ENCODE data around the gene NR3C2. TPM values are rescaled to one million over a fixed set of nuclear protein-coding genes. Genes with fewer than 3 reads are reported as not detected.

Gene NR3C2
- total and polyA plus RNA-seq, 10 of the 15 experiments (the other 5 are each of a cell fraction or from before 2014, with no cell fraction given): 0.05 to 0.11 (median 0.08) TPM; not detected in 4

- no peaks in the 10 kb centered on the region for H3K9me3 ChIP-seq (replicated peaks; ENCODE audit: control insufficient read depth, insufficient read depth, low read length)
- CTCF ChIA-PET: no interaction called here
- intact Hi-C loops (cut with micrococcal nuclease; ENCODE audit: unreplicated experiment): no loop called here
- H3K79me2 ChIP-seq (ENCODE audit: control insufficient read depth, insufficient read depth, low read length): no peaks in the 10 kb centered on the region
- H2AFZ ChIP-seq (ENCODE audit: control insufficient read depth, low read depth, low read length): no peak overlapping the region
- no peaks in the 10 kb centered on the region for H3K27me3 ChIP-seq (replicated peaks in 1 of 2; ENCODE audit: control insufficient read depth in 2 of 2, insufficient read depth in 2 of 2, low read length in 1 of 2)
- FAIRE-seq: no peak
- in situ Hi-C loops (cut with MboI): no loop called here
- RAD21 ChIA-PET (ENCODE audit: unreplicated experiment): no interaction called here
- no TSS peak for BruUV-seq (replicated peaks)
- H4K20me1 ChIP-seq (ENCODE audit: control insufficient read depth, insufficient read depth): no peaks in the 10 kb centered on the region
- no peak overlapping the region for H3K4me2 ChIP-seq (ENCODE audit: control insufficient read depth, insufficient read depth)
- no peak overlapping the region for H3K9ac ChIP-seq (ENCODE audit: control insufficient read depth, insufficient read depth, low read length)
- no peak overlapping the region for H3K27ac ChIP-seq (ENCODE audit: control insufficient read depth, insufficient read depth)
- H3K4me3 ChIP-seq: no peak overlapping the region
- H3K4me1 ChIP-seq (ENCODE audit: control insufficient read depth, insufficient read depth, low read length): no peaks in the 10 kb centered on the region
- POLR2A ChIA-PET: no interaction called here
- WGBS (ENCODE audit: insufficient coverage, insufficient replicate concordance, low lambda C conversion rate, missing lambda C conversion rate): 0% methylated on average over 4 of the region's 4 CpGs
- no peak for ATAC-seq
- no peaks in the 10 kb centered on the region for H3K36me3 ChIP-seq (ENCODE audit: control insufficient read depth in 2 of 2, insufficient read depth in 2 of 2, low read length in 1 of 2)
- SMC1A ChIA-PET (ENCODE audit: uncharacterized antibody, unreplicated experiment): no interaction called here
- no peak for DNase-seq (ENCODE audit: low read depth, low spot score)
- TF ChIP-seq ATF3 (IDR thresholded peaks at IDR 0.05; ENCODE audit: borderline replicate concordance, extremely low read depth, low read depth, low read length): no peak
- no peak for TF ChIP-seq TCF12 (IDR thresholded peaks at IDR 0.05; ENCODE audit: low read depth, low read length)
- TF ChIP-seq GATAD2B (conservative IDR thresholded peaks at IDR 0.05; ENCODE audit: low read depth): no peak
- TF ChIP-seq MAX (IDR thresholded peaks at IDR 0.05; ENCODE audit: low read depth, low read length): no peak
- no peak for TF ChIP-seq MTA2 (IDR thresholded peaks at IDR 0.05; ENCODE audit: low read depth)
- TF ChIP-seq DPF2 (IDR thresholded peaks at IDR 0.05): no peak
- TF ChIP-seq ZZZ3 (IDR thresholded peaks at IDR 0.05; ENCODE audit: control insufficient read depth, insufficient read length, low read depth): no peak
- no peak for TF ChIP-seq IRF5 (IDR thresholded peaks at IDR 0.05; ENCODE audit: borderline replicate concordance)
- no peak for TF ChIP-seq ESRRA (IDR thresholded peaks at IDR 0.05; ENCODE audit: low read length)
- TF ChIP-seq RAD21 (IDR thresholded peaks at IDR 0.05; ENCODE audit: insufficient read depth, low read depth, low read length): no peak
- no peak for TF ChIP-seq CUX1 (IDR thresholded peaks at IDR 0.05; ENCODE audit: insufficient replicate concordance, low read depth, low read length)
- TF ChIP-seq MEF2A (IDR thresholded peaks at IDR 0.05; ENCODE audit: insufficient read depth, low read depth, low read length): no peak
- no peak for TF ChIP-seq NR2C2 (IDR thresholded peaks at IDR 0.05; ENCODE audit: borderline replicate concordance, control insufficient read depth, insufficient read length, low read depth)
- no peak for TF ChIP-seq PRDM15 (CRISPR knock-in tag; IDR thresholded peaks at IDR 0.05)
Measured at GRCh38 chr4:148275266-148275665, 166.9 kb downstream of the NR3C2 start.
